Activated naive CD8-positive, alpha-beta T cell treated with anti-CD3 and anti-CD28 coated beads, Interleukin-2, amount 50 U/mL, for 24 hours (primary cell): Measurements from ENCODE around the gene HS2ST1.
"Not testable (repeated sequence)": the region's sequence is repeated elsewhere in the genome, so short reads cannot be mapped to it uniquely, and the experiment has no call there.

Experiments
- ATAC-seq: fragments of 150-1000 bp; cut with Tn5 transposase; one replicate; pipeline ENCODE4 v1.10.0; 2021
- DNase-seq: peaks from one replicate; pipeline ENCODE4 v3.0.0; 2021
- H3K27ac Mint-ChIP-seq: one replicate; pipeline ENCODE4 v1.8.0; 2021; ENCODE audit warnings: mild to moderate bottlenecking, mixed read lengths
- H3K27me3 Mint-ChIP-seq: one replicate; pipeline ENCODE4 v1.8.0; 2021; ENCODE audit warnings: mixed read lengths
- H3K36me3 Mint-ChIP-seq: one replicate; pipeline ENCODE4 v1.8.0; 2021; ENCODE audit warnings: low read depth, mixed read lengths
- H3K4me1 Mint-ChIP-seq: one replicate; pipeline ENCODE4 v1.8.0; 2021; ENCODE audit warnings: mixed read lengths
- H3K4me3 Mint-ChIP-seq: one replicate; pipeline ENCODE4 v1.8.0; 2021; ENCODE audit warnings: mild to moderate bottlenecking, moderate library complexity, mixed read lengths
- H3K9me3 Mint-ChIP-seq: one replicate; pipeline ENCODE4 v1.8.0; 2021; ENCODE audit warnings: mixed read lengths

Gene HS2ST1

DNA sequence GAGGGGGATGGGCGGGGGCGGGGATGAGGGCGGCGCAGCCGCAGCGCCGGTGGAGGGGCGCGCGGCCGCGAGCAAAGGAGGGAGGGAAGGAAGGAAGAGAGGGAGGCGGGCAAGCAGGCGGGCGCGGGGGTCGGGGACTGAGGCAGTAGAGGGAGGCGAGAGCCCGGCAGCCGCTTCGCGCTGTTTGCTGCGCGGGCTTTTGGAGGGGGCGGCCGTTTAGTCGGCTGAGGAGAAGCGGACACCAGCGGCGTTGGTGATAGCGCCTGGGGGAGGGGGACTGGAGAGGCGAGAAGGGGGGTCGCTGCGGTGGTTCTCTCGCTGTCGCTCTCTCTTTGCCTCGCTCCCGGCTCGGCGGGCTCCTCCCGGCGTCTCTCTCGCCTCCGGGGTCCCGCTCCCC is at the start of gene HS2ST1:
TSS of gene HS2ST1 (plus strand) at position 35 of the 397 bp plus-strand sequence.
- no peak within 1 kb of the TSS for H3K4me3 Mint-ChIP-seq
- DNase-seq (no peak), ATAC-seq (no peak)
- no peaks in the 10 kb centered on the region for H3K27me3 Mint-ChIP-seq
- H3K27ac Mint-ChIP-seq, result no peak within 1 kb of the TSS
- peaks cover 18% of the 10 kb centered on the region for H3K36me3 Mint-ChIP-seq
- H3K9me3 Mint-ChIP-seq, result no peaks in the 10 kb centered on the region
- H3K4me1 Mint-ChIP-seq, result peaks cover 41% of the 10 kb centered on the region

DNA sequence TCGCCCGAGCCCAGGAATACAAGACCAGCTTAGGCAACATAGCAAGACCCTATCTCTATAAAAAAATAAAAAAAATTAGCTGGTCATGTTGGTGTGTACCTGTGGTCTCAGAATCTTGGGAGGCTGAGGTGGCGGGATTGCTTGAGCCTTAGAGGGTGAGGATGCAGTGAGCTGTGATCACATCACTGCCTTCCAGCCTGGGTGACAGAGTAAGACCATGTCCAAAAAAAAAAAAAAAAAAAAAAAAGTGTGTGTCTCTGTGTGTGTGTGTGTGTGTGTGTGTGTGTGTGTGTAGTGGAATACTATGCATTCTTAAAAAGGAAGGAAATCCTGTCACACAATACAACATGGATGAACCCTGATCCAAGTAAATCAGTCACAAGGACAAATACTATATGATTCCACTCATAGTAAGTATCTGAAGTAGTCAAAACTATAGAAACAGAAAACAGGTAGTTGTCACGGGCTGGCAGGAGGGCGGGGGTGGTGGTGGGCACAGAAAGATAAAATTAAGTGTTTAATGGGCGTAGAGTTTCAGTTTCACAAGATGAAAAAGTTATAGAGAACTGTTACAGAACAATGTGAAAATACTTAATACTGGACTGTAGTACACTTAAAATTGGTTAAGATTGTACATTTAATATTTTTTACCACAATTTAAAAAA is 48.3 kb upstream of the HS2ST1 start:
- DNase-seq (no peak), ATAC-seq (no peak)
- H3K36me3 Mint-ChIP-seq, result peaks cover 12% of the 10 kb centered on the region
- H3K27ac Mint-ChIP-seq, result peak overlapping the region; percentile 40
- H3K4me1 Mint-ChIP-seq, result peaks cover 26% of the 10 kb centered on the region
- H3K27me3 Mint-ChIP-seq, result no peaks in the 10 kb centered on the region
- no peaks in the 10 kb centered on the region for H3K9me3 Mint-ChIP-seq
- H3K4me3 Mint-ChIP-seq, result no peak overlapping the region

DNA sequence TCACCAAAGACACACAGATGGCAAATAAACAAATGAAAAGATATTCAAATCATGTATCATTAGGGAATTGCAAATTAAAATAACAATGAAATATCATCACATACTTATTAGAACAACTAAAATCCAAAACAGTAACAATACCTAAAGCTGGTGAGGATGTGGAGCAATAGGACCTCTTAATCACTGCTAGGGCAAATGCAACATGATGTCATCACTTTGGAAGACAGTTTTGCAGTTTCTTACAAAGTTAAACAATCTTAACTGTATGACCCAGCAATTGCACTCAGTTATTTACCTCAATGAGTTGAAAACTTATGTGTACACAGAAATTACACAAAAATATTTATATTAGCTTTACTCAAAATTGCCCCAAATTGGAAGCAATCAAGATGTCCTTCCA is 47.8 kb upstream of the HS2ST1 start:
- Mint-ChIP-seq H3K4me1 (peaks cover 26% of the 10 kb centered on the region), H3K27me3 (no peaks in the 10 kb centered on the region), H3K9me3 (no peaks in the 10 kb centered on the region), H3K36me3 (peaks cover 12% of the 10 kb centered on the region), H3K4me3 (no peak overlapping the region), H3K27ac (peak overlapping the region; percentile 40)
- DNase-seq (no peak), ATAC-seq (no peak)

DNA sequence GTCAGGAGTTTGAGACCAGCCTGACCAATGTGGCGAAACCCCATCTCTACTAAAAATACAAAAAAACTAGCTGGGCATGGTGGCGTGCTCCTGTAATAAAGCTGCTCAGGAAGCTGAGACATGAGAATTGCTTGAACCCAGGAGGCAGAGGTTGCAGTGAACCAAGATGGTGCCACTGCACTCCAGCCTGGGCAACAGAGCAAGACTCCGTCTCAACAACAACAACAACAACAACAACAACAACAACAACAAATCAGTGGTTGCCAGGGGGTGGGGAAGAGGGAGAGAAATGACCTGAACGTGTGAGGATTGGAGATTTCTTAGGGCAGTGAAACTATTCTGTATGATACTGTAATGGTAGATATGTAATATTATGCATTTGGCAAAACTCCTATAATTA is 47.2 kb upstream of the HS2ST1 start:
- not testable (repeated sequence) for ATAC-seq, H3K27me3 Mint-ChIP-seq, H3K9me3 Mint-ChIP-seq, H3K27ac Mint-ChIP-seq, H3K4me3 Mint-ChIP-seq, DNase-seq
- H3K36me3 Mint-ChIP-seq, result peaks cover 12% of the 10 kb centered on the region
- H3K4me1 Mint-ChIP-seq, result peaks cover 26% of the 10 kb centered on the region

DNA sequence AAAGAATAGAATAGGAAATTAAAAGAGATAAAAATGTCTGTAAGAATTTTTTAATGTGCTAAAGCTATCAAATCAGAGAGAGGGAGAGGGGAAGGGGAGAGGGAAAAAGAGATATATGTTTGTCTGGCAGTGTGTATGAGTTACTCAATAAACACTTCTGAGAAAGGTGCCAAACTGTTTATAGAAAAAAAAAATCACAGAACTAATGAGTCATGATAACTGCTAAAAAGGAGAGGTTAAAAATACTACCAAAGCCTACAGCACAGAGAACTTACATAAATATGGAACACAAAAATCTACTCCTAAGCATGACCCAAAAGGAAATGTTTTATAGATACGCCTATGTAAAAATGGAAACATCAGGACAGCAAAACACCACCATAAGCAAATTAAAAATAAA is 46.0 kb upstream of the HS2ST1 start:
- DNase-seq, result no peak
- Mint-ChIP-seq H3K9me3 (no peaks in the 10 kb centered on the region), H3K36me3 (peaks cover 14% of the 10 kb centered on the region), H3K4me3 (no peak overlapping the region), H3K4me1 (peaks cover 26% of the 10 kb centered on the region), H3K27ac (peak overlapping the region; percentile 25), H3K27me3 (no peaks in the 10 kb centered on the region)
- ATAC-seq, result no peak

DNA sequence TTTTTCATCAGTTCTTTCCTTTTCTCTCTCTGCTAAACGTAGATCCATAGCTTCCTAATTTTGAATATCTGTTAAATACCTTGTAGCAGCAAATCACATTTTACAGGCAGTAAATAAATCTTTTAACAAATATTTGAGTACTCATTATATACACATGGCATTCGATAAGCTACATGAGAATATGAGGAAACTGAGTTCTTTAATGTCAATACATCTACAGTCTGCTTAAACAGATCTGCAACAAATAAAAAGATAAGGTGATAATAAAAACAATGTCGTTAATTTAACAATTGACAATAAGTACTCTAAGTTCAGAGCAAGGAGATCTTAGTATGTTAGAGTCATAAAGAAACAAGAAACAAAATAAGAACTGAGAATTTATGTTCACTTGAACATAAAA is 43.4 kb upstream of the HS2ST1 start:
- H3K27ac Mint-ChIP-seq, result no peak overlapping the region

DNA sequence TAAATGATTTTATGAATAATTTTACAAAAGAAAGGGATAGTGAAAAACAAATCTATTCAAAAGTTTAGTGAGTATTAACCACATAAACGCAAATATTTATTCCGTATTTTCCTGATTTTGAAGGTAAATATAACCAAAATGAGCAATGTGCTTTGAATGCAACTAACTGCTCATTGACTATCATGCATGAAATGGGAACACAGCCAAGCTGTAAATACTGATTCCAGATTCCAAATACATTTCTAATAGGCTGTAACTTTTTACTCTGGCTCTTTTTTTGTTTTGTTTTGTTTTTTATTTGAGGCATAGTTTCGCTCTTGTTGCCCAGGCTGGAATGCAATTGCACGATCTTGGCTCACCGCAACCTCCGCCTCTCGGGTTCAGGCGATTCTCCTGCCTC is 42.3 kb upstream of the HS2ST1 start:
- peaks cover 13% of the 10 kb centered on the region for H3K4me1 Mint-ChIP-seq
- H3K27me3 Mint-ChIP-seq, result no peaks in the 10 kb centered on the region
- DNase-seq (no peak), ATAC-seq (no peak)
- no peak overlapping the region for H3K4me3 Mint-ChIP-seq
- no peaks in the 10 kb centered on the region for H3K9me3 Mint-ChIP-seq
- no peak overlapping the region for H3K27ac Mint-ChIP-seq
- H3K36me3 Mint-ChIP-seq, result peaks cover 22% of the 10 kb centered on the region

More for the DNA sequence above, 43.4 kb upstream of the HS2ST1 start:
- H3K36me3 Mint-ChIP-seq, result peaks cover 19% of the 10 kb centered on the region
- no peaks in the 10 kb centered on the region for H3K27me3 Mint-ChIP-seq
- ATAC-seq (no peak), DNase-seq (no peak)
- H3K9me3 Mint-ChIP-seq, result no peaks in the 10 kb centered on the region
- peaks cover 23% of the 10 kb centered on the region for H3K4me1 Mint-ChIP-seq
- H3K4me3 Mint-ChIP-seq, result no peak overlapping the region

DNA sequence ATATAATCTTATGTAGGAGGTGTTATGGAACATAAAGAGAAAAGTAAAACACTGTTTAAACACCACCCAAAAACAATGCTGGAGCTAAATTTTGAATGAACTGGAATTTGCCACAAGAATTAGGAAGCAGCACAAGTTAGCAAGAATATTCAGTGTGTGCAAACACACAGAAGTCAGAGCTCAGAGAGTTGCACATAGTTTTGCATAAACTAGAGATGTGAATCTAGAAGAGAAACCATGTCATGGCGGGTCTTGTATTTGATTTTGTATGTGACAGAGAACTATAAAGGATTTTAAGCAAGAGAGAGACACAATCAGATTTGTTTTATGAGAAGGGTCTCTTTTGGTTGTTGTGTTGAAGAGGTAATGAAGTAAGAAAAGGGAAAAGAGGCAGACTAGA is 38.7 kb upstream of the HS2ST1 start:
- no peak for ATAC-seq
- H3K4me1 Mint-ChIP-seq, result no peaks in the 10 kb centered on the region

DNA sequence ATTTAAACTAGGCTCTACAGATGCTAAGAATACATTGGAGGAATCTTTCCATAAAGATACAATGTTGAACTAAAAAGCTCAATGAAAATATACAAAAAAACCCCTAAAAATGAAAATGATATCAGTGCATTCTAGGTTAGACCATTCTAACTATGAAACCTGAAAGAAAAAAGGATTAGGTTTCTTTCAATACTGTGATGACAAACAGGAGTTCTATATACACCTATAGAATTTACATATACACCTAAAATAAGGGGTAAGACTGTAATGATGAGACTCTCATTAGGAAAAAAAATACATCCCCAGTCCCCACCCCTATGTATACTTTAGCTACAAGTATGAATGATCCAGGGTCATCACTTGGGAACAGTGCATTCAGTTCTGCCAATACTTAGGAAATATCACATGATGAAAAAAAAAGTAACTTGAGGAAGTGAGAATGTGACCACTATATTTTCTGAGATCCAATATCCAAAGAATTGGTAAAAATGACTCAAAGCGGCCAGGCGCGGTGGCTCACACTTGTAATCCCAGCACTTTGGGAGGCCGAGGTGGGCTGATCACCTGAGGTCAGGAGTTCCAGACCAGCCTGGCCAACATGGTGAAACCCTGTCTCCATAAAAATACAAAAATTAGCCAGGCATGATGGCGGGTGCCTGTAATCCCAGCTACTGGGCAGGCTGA is 26.8 kb upstream of the HS2ST1 start:
- ATAC-seq (no peak), DNase-seq (no peak)
- no peak overlapping the region for H3K4me3 Mint-ChIP-seq
- no peaks in the 10 kb centered on the region for H3K27me3 Mint-ChIP-seq
- H3K9me3 Mint-ChIP-seq, result no peaks in the 10 kb centered on the region
- peak overlapping the region; percentile 13 for H3K27ac Mint-ChIP-seq
- peaks cover 14% of the 10 kb centered on the region for H3K4me1 Mint-ChIP-seq
- H3K36me3 Mint-ChIP-seq, result peaks cover 10% of the 10 kb centered on the region

More for the DNA sequence above, 38.7 kb upstream of the HS2ST1 start:
- Mint-ChIP-seq H3K27ac (no peak overlapping the region), H3K4me3 (no peak overlapping the region), H3K36me3 (peaks cover 25% of the 10 kb centered on the region), H3K9me3 (no peaks in the 10 kb centered on the region), H3K27me3 (no peaks in the 10 kb centered on the region)
- DNase-seq, result no peak

DNA sequence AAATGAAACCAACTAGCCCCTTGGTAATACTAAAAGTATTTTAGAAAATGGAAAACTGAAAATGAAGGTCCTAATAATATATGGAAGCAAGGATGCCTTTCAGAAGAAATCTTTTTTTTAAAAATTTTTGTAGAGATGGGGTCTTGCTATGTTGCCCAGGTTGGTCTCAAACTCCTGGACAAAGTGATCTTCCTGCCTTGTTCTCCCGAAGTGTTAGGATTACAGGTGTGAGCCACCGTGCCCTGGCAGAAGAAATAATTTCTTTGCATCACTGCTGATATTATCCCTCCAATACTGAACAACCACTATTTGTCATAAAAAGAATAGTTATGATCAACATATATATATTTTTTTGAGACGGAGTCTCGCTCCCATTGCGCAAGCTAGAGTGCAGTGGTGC is 26.1 kb upstream of the HS2ST1 start:
- no peak overlapping the region for H3K27ac Mint-ChIP-seq

DNA sequence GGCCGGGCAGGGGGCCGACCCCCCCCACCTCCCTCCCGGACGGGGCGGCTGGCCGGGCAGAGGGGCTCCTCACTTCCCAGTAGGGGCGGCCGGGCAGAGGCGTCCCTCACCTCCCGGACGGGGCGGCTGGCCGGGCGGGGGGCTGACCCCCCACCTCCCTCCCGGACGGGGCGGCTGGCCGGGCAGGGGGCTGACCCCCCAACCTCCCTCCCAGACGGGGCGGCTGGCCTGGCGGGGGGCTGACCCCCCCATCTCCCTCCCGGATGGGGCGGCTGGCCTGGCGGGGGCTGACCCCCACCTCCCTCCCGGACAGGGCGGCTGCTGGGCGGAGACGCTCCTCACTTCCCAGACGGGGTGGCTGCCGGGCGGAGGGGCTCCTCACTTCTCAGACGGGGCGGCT is 15.0 kb upstream of the HS2ST1 start:
- Mint-ChIP-seq H3K4me1 (peaks cover 15% of the 10 kb centered on the region), H3K36me3 (peaks cover 31% of the 10 kb centered on the region)
- H3K9me3 Mint-ChIP-seq, DNase-seq, ATAC-seq, H3K4me3 Mint-ChIP-seq, H3K27me3 Mint-ChIP-seq, H3K27ac Mint-ChIP-seq: not testable (repeated sequence)

More for the DNA sequence above, 26.1 kb upstream of the HS2ST1 start:
- Mint-ChIP-seq H3K9me3 (no peaks in the 10 kb centered on the region), H3K36me3 (peaks cover 10% of the 10 kb centered on the region), H3K27me3 (no peaks in the 10 kb centered on the region), H3K4me3 (no peak overlapping the region), H3K4me1 (peaks cover 14% of the 10 kb centered on the region)
- no peak for DNase-seq
- ATAC-seq, result no peak

DNA sequence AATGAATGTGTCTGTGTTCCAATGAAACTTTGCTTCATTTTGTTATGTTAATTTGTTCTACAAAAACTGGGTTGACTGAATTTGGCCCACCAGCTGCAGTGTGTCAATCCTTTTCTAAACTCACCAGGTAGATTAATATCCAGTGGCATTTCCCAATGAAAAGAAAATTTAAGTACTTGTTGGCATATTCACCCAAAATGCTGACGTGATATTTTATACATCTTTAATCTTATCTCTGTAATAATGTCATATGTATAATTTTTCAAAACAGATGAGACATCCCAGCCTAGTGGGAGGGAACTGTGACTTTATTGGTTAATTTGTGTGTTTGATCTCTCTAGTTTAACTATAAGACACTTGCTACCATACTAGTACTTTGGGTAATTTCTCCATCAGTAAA is 8.6 kb upstream of the HS2ST1 start:
- no peaks in the 10 kb centered on the region for H3K27me3 Mint-ChIP-seq
- no peaks in the 10 kb centered on the region for H3K9me3 Mint-ChIP-seq
- no peak for ATAC-seq
- H3K27ac Mint-ChIP-seq, result no peak overlapping the region
- no peak for DNase-seq
- peaks cover 37% of the 10 kb centered on the region for H3K4me1 Mint-ChIP-seq
- no peak overlapping the region for H3K4me3 Mint-ChIP-seq
- H3K36me3 Mint-ChIP-seq, result peaks cover 48% of the 10 kb centered on the region

DNA sequence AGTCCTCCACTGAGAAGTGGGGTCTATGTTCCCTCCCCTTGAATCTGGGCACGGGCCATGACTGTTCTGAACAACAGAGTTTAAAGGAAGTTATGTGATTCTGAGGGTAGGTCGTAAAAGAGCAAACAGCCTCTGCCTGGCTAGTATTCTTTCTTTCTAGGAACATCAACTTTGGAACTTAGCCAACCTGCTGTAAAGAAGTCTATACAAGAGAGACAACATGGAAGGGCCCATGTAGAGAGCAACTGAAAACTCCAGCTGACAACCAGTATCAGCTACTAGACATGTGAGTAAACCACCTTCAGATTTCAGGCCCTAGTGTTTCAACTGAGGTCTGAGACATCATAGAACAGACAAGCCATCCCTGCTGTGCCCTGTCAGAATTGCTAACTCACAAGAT is 8.0 kb upstream of the HS2ST1 start:
- peaks cover 43% of the 10 kb centered on the region for H3K4me1 Mint-ChIP-seq
- DNase-seq (no peak), ATAC-seq (no peak)
- no peaks in the 10 kb centered on the region for H3K9me3 Mint-ChIP-seq
- H3K4me3 Mint-ChIP-seq, result no peak overlapping the region
- H3K36me3 Mint-ChIP-seq, result peaks cover 50% of the 10 kb centered on the region
- H3K27me3 Mint-ChIP-seq, result no peaks in the 10 kb centered on the region
- H3K27ac Mint-ChIP-seq, result no peak overlapping the region

DNA sequence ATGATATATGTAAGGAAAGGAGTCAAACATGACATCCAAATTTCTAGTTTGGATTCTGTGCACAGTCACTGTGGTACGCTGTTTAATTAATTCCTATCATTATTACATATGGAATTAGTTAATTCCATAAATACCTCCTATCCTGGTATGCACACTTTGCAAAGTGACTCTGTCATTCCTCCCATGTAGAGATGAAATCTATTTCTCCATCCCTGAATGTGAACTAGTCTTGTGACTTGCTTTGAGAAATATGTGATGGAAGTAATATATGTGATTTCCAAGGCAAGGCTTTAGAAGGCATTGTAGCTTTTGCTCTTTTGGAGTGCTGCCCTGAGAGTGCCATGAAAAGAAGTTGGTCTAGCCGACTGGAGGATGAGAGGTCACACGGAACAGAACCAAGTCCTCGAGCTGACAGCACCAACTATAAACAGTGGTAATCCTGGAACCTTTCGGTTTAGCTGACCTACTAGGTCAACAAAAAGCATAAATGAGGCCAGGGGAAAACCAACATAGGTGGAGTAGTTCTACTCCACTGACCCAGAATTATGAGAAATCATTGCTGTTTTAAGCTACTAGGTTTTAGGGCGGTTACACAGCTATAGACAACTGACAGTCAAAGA is 2.0 kb upstream of the HS2ST1 start:
- peaks cover 53% of the 10 kb centered on the region for H3K4me1 Mint-ChIP-seq

DNA sequence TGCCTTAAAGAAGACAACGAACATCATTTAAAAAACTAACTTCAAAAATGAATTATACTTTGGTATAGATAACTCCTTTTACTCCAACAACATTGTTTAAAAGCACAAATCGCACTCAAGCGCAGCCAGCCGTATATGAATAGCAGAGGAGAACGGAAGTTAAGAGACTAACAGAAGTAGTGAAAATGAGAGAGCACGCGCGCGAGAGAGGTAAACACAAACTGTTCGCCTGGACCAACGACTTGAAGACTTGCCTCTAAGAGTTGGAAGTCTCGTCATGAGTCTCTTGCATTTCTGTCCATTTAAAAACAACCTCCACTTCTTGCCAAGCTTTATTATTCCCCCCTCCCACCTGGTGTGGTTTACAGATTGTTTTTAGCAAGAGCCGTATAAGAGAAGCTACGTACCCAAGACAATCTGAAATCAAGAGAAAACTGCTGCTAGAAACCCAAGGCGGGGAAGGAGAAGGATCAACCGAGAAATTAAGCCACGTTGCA is 988 bp upstream of the HS2ST1 start:
- peaks cover 52% of the 10 kb centered on the region for H3K4me1 Mint-ChIP-seq
- H3K36me3 Mint-ChIP-seq, result peaks cover 30% of the 10 kb centered on the region
- H3K9me3 Mint-ChIP-seq, result no peaks in the 10 kb centered on the region
- H3K27ac Mint-ChIP-seq, result no peak overlapping the region
- ATAC-seq, result no peak
- no peak overlapping the region for H3K4me3 Mint-ChIP-seq
- H3K27me3 Mint-ChIP-seq, result no peaks in the 10 kb centered on the region
- peak; percentile 31 for DNase-seq

More for the DNA sequence above, 2.0 kb upstream of the HS2ST1 start:
- DNase-seq, result no peak
- Mint-ChIP-seq H3K36me3 (peaks cover 36% of the 10 kb centered on the region), H3K27ac (peak overlapping the region; percentile 33), H3K9me3 (no peaks in the 10 kb centered on the region), H3K27me3 (no peaks in the 10 kb centered on the region), H3K4me3 (no peak overlapping the region)
- no peak for ATAC-seq
